ENCODE measurements around the gene STPG3.

GRCh38 chr9:137273095-137273490 is 22.0 kb downstream of the STPG3 start:
- TF ChIP-seq CTCF (IDR thresholded peaks at IDR 0.05; ENCODE audit: low read length): no peak
- TF ChIP-seq EZH2 (optimal IDR thresholded peaks at IDR 0.05; ENCODE audit: low read depth, low read length): no peak

Measured in MM.1S (cell line).